NOMO-1 treated with DMSO at 0.1 percent for 48 hours (cell line): ENCODE data around the gene TEX38.
"Not testable (repeated sequence)": the region's sequence is repeated elsewhere in the genome, so short reads cannot be mapped to it uniquely, and the experiment has no call there.

Experiments used
- DNase-seq: peaks from one replicate; lab custom pipeline; 2025; ENCODE audit not compliant: unreplicated experiment; lab: John Stamatoyannopoulos, UW

TEX38 gene

GRCh38 chr1:46671554-46671953 is at the start of gene TEX38:
TEX38 (plus strand) TSS chr1:46671854; CDS start chr1:46671935, 81 bp downstream.
- no peak for DNase-seq

GRCh38 chr1:46621930-46622329 is 49.7 kb upstream of the TEX38 start:
- DNase-seq: no peak

GRCh38 chr1:46622344-46622743 is 49.3 kb upstream of the TEX38 start:
- DNase-seq: no peak

GRCh38 chr1:46623743-46624644 is 47.7 kb upstream of the TEX38 start:
- DNase-seq: no peak

GRCh38 chr1:46630719-46631118 is 40.9 kb upstream of the TEX38 start:
- no peak for DNase-seq

GRCh38 chr1:46635205-46635604 is 36.4 kb upstream of the TEX38 start:
- DNase-seq: no peak

- DNase-seq: no peak
Observed at GRCh38 chr1:46637444-46638083, 34.1 kb upstream of the TEX38 start.

- no peak for DNase-seq
Observed at GRCh38 chr1:46638921-46639320, 32.7 kb upstream of the TEX38 start.

- no peak for DNase-seq
Observed at GRCh38 chr1:46639547-46639946, 32.1 kb upstream of the TEX38 start.

GRCh38 chr1:46642115-46642680 is 29.5 kb upstream of the TEX38 start:
- no peak for DNase-seq

- DNase-seq: no peak
Observed at GRCh38 chr1:46643368-46643775, 28.3 kb upstream of the TEX38 start.

GRCh38 chr1:46645815-46646214 is 25.8 kb upstream of the TEX38 start:
- DNase-seq: no peak

GRCh38 chr1:46646331-46646730 is 25.3 kb upstream of the TEX38 start:
- no peak for DNase-seq

GRCh38 chr1:46646844-46647243 is 24.8 kb upstream of the TEX38 start:
- DNase-seq: no peak

GRCh38 chr1:46647611-46648010 is 24.0 kb upstream of the TEX38 start:
- no peak for DNase-seq

- DNase-seq: no peak
Observed at GRCh38 chr1:46649764-46650163, 21.9 kb upstream of the TEX38 start.

GRCh38 chr1:46650491-46650890 is 21.2 kb upstream of the TEX38 start:
- DNase-seq: no peak

- not testable (repeated sequence) for DNase-seq
Observed at GRCh38 chr1:46651152-46651551, 20.5 kb upstream of the TEX38 start.

GRCh38 chr1:46652321-46653100 is 19.1 kb upstream of the TEX38 start:
- DNase-seq: no peak

GRCh38 chr1:46653405-46653958 is 18.2 kb upstream of the TEX38 start:
- DNase-seq: no peak

- DNase-seq: no peak
Observed at GRCh38 chr1:46654012-46654411, 17.6 kb upstream of the TEX38 start.
